Tongue (tissue), 2 donors: ENCODE data around the gene NEAT1. TPM values are rescaled to one million over a fixed set of nuclear protein-coding genes. Genes with fewer than 3 reads are reported as not detected.

Experiments
- DNase-seq: peaks from one replicate; pipeline ENCODE4 v3.0.0-alpha.2; 2015
- total RNA-seq: library from RNA; depleted of rRNA; stranded (reverse); fragments of >200 nt; gene quantifications from one replicate; pipeline ENCODE4 v1.2.3, GENCODE V29; 2014

The NEAT1 gene
- total RNA-seq: 196 TPM

DNA sequence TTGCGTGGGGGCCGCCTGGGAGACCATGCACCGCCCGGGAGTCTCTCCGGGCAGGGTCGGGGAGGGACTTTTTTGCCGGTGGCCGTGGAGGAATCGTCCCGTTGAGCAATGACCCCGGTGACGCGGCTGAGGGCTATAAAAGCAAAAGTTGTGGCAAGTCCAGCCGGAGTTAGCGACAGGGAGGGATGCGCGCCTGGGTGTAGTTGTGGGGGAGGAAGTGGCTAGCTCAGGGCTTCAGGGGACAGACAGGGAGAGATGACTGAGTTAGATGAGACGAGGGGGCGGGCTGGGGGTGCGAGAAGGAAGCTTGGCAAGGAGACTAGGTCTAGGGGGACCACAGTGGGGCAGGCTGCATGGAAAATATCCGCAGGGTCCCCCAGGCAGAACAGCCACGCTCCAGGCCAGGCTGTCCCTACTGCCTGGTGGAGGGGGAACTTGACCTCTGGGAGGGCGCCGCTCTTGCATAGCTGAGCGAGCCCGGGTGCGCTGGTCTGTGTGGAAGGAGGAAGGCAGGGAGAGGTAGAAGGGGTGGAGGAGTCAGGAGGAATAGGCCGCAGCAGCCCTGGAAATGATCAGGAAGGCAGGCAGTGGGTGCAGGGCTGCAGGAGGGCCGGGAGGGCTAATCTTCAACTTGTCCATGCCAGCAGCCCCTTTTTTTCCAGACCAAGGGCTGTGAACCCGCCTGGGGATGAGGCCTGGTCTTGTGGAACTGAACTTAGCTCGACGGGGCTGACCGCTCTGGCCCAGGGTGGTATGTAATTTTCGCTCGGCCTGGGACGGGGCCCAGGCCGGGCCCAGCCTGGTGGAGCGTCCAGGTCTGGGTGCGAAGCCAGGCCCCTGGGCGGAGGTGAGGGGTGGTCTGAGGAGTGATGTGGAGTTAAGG lies at the start of gene NEAT1:
TSS of gene NEAT1 (plus strand) at position 166 of the 883 bp plus-strand sequence.
- peak; percentile 94 for DNase-seq

DNA sequence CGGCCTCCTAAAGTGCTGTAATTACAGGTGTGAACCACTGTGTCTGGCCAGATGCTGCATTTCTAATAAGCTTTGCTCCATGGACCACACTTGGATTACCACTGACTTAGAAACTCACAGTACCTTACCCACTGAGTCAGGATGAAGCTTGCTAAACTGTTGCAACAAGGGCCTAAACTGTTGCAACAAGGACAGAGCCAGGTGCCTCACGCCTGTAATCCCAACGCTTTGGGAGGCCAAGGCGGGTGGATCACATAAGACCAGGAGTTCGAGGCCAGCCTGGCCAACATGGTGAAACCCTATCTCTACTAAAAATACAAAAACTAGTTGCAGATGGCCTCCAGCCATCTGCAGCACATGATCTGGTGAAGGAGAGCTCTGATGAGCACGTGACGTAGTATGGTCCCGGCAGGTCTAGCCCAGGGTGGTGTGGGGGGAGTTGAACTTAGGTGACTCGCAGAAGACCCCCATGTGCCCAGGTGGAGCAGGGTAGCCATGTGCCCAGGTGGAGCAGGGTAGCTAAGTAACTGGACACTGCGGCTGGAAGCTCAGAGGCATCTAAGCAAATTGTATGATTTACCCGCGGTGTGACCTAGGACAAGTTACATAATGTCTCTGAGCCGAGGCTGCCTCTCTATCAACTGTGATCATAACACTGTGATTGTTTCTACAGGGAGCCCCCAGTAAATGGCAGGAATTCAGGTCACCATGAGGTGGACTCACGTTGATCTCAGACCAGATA lies 48.6 kb upstream of the NEAT1 start:
- DNase-seq: no peak

DNA sequence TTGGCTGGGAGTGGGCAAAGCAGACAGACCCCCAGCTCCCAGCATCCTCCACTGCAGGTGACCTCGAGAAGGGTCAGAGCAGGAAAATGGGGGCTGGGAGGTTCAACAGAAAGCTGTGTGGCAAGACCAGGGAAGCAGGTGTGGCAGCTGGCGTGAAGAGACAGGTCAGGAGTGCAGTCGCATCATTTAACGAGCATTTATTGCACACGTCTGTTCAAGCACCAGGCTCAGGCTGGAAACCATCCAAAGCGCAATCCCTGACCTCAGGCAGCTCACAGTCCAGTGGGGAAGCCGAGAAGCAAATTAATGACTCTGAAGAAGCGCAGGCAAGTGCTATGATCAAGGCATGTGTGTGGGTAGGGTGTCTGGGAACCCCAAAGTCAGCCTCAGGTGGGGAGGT lies 47.6 kb upstream of the NEAT1 start:
- DNase-seq: no peak

DNA sequence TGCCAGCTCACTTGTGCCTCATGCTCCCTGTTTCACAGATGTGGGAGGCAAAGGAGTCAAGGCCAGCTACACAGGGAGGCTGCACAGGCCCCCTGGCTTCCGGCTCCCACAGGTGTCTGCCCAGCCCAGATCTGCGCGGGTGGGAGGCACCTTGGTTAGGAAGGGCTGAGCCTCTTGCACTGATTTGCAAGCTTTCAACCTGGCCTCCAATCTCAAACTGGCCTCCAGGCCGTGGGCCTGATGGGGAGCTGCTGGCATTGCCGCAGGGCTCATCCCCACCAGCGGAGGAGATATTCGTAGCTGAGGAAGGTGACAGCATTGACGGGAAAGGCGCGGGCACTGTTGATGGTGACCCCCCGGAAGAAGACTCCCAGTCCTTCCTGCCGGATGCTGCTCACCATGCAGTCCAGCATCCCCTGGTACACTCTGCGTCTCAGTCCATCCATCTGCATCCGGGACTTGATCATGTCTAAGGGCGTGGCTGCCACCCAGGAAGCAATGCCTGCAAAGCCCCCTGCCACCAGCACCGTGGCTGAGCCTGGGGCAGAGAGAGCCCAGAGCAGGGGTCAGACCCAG lies 46.4 kb upstream of the NEAT1 start:
- no peak for DNase-seq

DNA sequence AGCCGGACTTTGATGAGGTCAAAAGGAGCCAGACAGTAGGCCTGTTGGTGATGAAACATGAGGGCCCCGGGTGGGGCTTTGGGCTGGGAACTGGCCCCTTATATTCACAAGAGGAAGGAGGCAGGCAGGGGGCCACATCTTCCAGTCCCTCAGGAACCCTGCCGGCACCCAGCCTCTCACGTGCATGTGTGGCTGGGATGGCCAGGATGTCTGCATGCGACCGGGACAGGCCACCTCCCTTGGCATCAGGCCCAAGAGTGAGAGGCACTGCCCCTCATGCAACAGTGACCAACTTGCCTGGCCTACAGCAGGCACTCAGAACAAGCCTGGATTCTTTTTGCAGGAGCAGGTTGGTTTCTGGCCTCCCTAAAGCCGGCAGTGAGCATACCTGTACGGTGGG lies 45.6 kb upstream of the NEAT1 start:
- DNase-seq: no peak

DNA sequence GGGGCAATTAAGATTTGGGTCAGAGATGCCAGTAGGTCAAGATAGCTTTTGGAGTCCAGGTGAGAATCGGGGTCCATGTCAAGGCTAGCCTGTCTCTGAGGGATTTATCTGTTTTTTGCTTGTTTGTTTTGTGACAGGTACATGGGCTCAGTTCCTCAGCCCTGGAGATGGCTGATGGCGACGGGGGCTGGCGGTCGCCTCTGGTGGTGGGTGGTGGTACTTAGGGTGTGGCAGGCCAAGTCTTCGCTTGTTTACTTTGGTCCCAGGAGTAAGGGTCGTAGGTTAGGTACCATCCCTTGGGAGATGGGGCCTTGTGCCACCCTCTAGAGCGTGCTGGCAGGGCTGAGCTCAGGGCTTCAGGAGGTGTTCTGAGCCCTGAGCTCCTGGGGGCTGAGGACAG lies 44.8 kb upstream of the NEAT1 start:
- DNase-seq: no peak

DNA sequence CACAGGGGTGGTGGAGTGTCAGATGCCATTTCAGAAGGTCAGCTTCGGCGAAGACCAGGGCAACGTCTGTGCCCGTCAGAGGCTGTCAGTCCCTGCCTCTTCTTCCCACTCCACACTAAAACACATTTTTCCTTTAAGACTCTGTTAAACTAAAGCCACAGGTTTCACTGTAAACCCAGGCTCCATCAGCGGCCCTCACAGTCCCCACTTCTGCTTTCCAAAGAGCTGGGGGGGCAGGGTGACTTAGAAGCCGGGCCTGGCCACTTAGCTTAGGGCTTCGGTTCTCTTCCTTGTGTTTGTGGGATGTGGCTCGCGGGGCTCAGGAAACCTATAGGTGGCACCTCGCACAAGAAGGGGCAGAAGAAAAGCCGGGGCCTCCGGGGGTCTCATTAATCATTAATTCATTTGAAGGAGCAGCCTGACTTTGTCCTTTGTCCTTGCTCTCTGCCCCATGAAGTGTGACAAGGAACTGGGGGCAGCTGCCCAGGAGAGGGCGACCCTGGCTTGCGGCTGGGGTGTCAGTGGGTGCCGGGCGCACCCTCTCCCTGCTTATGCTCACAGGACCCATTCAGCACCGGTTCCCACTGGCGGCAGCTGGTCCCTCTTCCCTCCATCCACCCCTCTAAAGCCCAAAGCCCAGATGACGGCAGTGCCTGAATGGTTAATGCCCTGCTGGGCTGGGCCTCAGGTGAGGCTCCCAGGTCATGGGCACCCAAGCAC lies 44.2 kb upstream of the NEAT1 start:
- no peak for DNase-seq

DNA sequence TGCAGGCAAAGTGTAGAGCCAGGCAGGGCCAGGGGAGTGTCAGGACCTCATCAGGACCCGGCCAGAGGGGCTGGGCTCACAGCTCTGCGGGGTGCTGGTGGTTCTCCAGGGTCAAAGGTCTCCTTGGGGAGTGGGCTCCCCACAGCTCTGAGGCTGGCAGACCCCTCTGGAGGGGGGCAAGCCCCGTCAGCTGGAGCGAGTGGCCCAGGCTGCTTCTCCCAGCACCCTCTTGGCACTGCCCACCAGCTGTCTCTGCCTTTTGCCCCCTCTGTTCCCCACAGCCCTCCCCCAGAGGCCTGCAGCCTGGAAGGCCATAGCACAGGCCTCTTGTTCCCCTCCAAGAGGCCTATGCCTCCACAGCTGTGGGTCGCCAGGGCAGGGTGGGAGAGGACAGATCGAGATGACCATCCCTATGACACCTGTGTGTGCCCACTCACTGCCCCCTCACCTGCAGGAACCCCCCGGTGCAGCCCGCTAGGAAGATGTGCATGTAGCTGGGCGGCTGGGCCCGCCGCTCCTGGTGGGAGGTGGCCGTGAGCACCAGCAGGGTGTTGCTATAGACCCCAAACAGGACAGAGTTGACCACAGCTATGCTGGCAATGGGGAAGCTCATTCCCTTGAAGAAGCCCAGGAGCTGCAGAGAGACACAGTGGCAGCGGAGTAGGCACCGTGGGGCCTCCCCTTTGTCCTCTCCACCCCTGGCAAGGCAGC lies 43.5 kb upstream of the NEAT1 start:
- DNase-seq: no peak

DNA sequence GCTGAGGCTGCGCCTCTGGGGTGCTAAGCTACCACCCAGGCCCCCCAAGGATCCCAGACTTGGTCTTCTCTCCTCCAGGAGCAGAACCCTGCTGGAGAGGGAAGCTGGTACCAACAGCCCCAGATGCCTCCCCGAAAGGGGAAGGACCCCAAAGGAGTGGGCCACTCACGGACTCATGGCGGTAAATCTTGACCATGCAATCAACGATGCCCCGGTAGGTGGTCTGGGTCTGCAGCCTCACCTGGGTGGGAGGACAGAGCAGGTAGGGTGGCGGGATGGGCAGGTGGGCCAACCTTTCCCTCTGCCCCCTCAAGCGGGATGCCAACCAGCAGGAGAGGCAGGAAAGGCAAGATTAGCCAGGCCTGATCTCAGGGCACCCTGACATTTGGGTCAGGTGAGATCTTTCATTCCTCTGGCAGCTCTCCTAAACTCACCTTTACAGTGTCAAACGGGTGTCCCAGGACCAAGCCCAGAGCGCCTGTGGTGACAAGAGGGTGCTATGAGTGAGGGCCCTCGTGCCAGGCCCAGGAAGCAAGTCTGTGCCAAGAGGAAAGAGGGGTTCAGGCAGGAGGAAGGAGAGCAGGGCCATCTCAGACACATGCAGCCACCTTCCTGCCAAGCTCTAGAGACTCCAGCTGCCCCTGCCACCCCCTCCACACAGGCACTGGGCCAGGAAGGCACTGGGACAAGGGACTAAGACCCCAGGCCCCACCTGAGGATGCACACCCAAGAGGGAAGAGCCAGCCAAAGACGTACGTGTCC lies 42.7 kb upstream of the NEAT1 start:
- DNase-seq: no peak

DNA sequence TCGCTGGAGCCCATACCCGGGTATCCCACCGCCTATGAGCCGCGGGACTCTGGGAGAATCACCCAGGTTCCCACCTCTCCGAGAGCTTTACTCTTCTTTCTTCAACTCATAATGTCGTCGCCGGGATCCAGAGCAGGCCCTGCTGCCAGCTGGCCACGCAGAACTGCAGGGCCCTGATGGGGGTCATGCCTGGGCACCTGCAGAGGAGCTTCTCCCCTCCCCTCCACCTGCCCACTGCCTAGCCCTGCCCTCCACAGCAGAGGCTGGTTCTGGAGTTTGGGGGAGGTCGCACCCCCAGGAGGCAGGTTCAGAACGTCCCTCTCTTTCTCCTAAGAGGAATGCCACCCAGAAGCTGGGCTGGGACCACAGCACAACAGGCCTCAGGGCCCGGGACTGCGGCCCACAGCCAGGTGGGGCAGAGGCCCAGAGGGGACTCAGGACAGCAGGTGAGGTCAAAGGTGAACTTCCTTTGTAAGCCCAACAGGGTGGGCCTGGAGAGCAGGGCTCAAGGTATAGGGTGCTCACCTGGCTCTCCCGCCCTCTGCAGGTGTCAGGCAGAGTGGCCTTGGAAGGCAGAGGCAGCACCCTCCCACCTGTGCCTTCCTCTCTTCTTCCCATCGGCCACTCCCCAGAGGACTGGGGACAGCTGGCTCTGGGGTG lies 42.0 kb upstream of the NEAT1 start:
- no peak for DNase-seq

DNA sequence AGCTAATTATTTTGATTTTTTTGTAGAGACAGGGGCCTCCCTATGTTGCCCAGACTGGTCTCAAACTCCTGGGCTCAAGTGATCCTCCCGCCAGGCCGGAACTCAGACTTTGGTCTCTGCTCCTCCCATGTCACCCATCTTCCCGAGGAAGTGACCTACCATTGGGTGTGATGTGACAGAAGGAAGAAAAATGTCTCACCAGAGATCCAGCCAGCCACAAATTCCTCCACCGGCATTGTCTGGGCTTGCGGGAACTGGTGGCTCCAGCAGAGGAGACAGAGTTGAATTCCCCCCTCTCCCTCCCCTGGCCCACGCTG lies 40.9 kb upstream of the NEAT1 start:
- no peak for DNase-seq

DNA sequence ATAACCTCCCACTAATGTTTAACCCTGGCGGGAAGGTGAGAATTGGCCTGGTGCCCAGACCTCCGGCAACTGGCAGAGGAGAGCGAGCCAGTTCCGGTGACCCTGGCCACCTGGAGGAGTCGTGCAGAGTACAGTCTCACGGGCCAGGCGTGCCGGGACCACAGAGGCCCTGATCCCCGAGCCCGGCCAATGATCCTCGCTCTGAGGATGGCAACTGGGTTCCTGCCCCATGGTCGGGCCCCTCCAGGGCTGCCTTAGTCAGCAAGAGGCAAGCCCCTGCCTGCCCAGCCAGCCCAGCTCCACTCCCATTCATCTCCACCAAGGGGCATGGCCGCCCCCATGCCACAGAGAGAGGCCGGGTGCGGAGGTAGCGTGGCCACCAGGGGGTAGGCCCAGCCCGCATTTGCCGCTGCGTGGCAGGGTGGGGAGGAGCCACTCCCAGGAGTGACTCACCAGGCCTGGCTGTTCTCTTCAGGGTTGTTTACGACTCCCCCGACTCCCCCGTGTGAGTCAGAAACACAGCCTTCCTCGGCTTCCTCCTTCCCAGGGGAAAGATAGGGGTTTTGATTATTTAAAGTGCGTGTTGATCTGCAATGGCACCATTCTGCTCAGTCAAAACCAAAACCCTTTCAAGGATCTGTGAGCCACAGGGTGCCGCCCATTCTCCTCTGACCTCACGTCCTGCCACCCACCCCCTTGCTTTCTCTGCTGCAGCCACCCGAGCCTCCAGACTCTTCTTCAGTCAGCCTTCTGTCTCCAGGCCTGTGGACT lies 40.4 kb upstream of the NEAT1 start, which contains the start of gene SLC25A45:
TSS of gene SLC25A45 (minus strand) at position 614 of the 771 bp plus-strand sequence. CDS start 695 bp downstream, outside the sequence.
- peak; percentile 90 for DNase-seq

DNA sequence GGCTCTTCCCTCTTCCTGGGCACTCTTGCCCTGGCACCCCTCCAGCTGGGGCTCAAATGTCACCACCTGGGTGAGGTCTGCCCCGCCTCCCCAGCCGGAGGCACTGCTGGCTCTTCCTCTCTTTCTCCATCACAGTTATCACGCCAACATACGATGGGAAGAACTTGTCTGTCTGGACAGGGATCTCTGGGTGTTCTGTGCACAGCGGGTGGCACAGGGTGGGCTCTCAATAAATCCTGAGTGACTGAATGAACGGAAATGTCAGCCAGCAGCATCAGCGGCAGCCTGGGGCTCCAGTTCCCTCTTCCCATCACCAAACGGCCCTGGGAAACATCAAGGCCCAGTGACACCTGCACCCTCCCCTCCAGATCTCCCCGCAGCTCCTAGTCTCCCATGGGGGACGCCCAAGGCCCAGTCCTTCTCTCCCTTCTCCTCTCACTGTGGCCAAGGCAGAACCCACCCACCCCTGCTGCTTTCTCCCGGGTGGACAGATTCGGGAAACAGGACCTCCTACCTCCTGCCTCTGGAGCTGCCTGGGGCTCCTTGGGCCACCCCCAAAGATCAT lies 39.7 kb upstream of the NEAT1 start:
- no peak for DNase-seq

DNA sequence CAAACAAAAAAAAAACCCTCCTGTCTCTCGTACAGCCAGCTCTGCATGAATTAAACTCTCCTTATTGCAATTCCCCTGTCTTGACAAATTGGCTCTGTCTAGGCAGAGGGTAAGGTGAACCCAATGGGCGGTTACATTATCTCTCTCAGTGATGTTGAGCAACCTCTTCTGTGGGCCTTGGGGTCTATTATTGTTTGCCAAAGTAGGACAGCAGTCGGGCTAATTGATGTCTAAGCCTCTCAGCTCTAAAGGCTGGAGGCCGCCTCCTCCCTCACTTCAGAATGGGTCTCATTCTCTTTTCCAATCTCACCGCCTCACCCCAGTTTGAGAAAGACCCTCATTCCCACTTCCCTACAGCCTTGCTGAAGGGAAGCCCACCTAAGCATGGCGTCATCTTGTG lies 38.8 kb upstream of the NEAT1 start:
- no peak for DNase-seq

DNA sequence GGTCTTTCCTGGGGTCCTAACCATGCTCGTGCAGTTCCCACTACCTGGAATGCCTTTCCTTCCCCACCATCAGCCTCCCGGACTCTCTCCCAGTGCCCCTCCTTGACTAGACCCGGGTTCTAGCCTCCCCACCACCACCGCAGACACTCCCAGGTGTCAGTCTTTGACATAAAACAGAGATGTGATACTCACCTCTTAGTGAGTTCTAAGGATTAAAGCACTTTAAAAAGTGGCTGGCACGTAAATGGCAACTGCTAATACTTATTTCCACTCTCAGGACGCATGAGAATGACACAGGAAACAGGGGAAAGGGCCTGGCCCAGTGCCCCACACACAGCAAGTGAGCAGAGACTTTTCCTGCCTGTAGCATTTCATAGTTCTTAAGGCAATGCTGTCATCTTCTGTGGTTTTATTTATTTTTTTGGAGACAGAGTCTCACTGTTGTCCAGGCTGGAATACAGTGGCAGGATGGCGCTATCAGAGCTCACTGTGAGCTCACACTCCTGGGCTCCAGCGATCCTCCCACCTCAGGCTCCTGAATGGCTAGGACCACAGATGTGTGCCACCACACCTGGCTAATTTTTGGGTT lies 38.2 kb upstream of the NEAT1 start:
- DNase-seq: no peak

DNA sequence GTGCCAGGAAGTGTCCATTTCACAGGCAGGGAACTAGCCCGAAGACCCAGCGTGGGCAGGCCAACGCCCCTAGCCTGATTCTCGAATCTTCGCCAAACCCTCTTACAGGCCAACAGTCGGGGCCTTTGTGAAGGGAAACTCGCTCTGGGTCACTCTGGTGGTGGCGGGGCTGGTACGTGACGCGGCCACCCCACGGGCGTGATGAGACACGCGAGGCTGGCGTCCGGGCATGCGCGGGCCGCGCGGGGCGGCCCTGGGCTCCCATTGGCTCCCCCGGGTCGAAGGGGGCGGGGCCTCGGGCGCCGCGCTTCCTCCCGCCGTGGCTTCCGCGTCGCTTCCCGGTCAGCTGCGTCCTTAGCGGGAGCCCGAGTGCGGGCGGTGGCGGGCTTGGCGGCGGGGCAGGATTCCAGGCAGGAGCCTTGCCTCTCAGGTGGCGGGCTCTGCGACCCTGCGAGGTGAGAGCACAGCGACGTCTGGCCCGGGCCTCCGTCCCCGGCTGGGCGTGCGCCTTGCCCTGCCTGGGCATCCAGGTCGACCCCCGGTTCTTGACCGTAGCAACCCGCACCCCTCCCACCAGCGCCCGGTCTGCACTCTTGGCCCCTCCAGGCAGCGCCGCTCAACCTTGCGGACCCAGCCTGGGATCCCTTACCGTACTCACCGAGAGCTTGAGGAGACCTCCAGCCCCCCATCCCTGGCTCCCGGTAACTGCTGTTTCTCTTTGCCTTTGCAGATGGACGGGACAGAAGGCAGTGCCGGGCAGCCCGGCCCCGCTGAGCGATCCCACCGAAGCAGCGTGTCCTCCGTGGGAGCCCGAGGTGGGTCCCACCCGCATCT lies 36.1 kb upstream of the NEAT1 start, which contains the start of gene FRMD8:
TSS of gene FRMD8 (plus strand) at position 331 of the 834 bp plus-strand sequence. CDS start at position 731, 400 bp downstream.
- peak; percentile 94 for DNase-seq

DNA sequence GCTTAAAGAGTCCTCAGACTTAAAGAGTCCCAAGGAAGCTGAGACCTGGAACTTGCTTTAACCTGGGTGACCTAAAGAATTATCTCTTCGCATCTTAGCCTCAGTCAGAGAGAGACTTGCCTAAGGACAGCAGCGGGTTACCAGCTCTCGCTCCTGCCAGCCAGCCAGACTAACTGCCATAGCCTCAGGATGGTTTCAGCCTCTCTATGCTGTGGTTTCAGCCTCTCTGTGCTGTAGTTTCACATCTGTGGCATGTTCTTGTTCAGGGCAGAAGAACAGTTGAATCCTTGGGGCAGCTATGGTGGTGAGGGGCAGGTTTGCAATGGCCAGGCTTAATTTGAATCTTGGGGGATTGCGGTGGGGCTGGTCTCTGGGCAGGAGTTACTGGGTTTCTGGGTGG lies 33.9 kb upstream of the NEAT1 start:
- no peak for DNase-seq
